GM21576 (cell line): Measurements from ENCODE around the gene NPTX2.
"Not testable (repeated sequence)": the region's sequence is repeated elsewhere in the genome, so short reads cannot be mapped to it uniquely, and the experiment has no call there.

Experiments used
- ATAC-seq: cut with Tn5 transposase; IDR thresholded peaks from one replicate; pipeline ENCODE4 v1.9.1; 2021; ENCODE audit warnings: mild to moderate bottlenecking, moderate library complexity; ENCODE audit not compliant: unreplicated experiment

Gene NPTX2, protein sequence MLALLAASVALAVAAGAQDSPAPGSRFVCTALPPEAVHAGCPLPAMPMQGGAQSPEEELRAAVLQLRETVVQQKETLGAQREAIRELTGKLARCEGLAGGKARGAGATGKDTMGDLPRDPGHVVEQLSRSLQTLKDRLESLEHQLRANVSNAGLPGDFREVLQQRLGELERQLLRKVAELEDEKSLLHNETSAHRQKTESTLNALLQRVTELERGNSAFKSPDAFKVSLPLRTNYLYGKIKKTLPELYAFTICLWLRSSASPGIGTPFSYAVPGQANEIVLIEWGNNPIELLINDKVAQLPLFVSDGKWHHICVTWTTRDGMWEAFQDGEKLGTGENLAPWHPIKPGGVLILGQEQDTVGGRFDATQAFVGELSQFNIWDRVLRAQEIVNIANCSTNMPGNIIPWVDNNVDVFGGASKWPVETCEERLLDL

DNA sequence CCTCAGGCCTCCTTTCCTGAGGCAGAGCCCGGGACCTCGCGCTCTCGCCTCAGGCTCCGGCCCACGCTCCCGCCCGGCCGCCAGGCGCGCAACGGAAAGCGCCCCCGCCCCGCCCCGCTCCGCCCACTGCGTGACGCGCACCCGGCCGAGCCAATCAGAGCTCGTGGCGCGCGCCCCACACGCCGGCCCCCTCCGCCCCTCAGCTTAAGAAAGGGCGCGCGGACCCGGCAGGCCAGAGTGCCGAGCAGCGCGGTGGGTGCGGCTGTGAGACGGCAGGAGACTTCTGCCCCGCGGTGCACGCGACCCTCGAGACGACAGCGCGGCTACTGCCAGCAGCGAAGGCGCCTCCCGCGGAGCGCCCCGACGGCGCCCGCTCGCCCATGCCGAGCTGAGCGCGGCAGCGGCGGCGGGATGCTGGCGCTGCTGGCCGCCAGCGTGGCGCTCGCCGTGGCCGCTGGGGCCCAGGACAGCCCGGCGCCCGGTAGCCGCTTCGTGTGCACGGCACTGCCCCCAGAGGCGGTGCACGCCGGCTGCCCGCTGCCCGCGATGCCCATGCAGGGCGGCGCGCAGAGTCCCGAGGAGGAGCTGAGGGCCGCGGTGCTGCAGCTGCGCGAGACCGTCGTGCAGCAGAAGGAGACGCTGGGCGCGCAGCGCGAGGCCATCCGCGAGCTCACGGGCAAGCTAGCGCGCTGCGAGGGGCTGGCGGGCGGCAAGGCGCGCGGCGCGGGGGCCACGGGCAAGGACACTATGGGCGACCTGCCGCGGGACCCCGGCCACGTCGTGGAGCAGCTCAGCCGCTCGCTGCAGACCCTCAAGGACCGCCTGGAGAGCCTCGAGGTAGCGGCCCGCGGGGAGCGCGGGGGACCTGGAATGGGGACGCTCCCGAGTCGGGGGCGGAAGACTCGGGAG lies at the start of gene NPTX2:
Gene NPTX2, plus strand, starts transcription at position 235 of the 909 bp plus-strand sequence. Its CDS starts 177 bp downstream, at position 412.
- no peak for ATAC-seq

DNA sequence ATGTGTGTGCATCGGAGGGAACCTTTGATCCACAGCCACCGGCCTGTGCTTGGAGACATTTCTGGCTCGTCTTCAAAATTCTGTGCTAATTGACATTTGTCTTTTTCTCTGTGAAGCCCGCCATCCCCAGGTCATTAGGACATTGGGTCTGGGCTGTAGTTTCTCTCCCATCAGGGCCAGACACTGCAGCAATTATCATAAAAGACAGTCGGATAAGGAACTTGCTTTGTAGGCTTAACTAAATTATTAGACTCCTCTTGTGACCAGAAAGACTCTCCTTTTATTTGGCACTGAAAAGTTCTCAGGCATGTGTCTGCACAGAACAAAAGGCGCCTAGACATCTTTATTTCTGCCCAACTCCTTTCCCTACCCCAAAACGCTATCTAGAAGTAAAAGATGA lies 49.1 kb upstream of the NPTX2 start:
- ATAC-seq, result no peak

DNA sequence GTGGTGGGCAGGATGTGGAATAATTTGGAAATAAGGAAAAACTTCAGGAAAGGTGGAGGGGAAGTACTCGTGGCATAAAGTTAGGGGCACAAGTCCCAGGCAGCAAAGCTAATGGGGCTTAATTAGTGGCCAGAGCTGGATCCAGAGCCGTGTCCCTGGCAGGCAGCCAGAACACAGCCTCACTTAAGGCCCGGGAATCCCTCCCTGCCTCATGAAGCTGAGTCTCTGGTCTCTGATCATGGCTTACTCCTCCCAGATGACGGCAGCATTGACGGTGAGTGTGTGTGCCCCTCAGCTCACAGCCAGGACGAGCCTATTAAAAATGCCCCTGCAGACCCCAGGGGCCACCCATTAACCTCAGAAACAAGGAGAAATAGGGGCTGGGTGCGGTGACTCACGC lies 48.2 kb upstream of the NPTX2 start:
- ATAC-seq, result no peak

DNA sequence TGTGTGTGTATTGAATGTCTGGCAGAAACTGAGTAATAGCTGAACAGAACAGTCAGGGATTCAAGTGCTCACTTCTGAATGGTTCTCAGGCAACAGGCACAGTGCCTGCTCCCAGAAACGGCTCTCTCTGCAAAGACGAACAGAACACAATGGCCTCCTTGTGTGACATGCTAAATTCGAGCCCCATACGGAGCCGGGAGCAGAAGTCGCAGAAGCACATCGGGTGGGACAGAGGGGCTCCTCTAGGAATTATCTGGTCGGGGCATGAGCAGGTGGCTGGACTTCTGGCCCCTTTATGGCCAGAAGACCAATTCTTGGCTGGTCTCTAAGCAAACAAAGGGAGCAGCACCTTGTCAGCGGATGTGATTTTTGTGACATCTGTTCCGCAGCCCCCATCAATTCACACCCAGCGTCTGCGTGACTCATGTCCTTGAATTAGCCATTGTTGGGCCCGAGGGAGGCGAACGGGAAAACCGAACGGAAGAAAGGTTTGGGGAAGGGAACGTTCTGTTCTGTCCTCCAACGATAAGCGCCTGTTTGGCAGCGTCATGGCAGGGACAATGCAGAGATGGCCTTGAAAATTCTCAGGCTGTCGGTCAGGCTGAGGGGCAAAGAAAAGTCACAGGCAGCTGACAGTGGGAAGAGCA lies 47.3 kb upstream of the NPTX2 start:
- ATAC-seq, result no peak

DNA sequence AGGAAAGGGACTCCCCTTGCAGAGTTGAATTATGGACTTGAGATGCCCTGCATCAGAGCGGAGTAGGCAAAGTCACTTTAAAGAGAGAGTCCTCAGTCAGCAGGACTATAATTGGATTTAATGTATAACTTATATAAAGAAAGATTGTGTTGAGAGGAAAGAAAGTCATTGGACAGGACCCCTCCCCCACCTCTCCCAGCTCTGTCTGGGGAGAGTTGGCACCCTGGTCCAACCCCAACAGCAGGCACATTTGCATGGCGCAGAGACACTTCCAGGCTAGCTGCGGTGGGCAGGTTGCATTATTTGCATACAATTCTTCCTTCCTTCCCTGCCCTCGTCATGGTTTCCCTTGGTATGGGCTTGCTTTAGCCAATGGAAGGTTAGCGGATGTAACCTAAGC lies 46.1 kb upstream of the NPTX2 start:
- no peak for ATAC-seq

DNA sequence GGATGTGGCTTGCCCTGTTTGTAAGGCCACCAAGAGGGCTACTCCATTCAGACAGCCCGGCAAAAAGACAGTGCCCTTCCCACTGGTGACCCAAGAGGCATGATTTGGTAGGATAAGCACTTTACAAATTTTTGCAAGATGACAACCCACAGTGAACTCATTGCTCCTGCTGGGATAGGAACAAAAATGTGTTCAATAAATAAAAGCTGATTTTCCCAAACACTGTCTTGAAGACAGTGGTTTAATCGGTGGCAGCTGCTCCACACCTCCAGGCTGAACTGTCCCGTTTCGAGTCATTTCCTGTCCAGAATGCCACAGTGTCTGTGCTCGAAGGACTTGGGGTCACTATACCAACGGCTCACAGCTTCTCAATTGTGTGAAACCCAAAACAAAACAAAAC lies 45.1 kb upstream of the NPTX2 start:
- no peak for ATAC-seq

DNA sequence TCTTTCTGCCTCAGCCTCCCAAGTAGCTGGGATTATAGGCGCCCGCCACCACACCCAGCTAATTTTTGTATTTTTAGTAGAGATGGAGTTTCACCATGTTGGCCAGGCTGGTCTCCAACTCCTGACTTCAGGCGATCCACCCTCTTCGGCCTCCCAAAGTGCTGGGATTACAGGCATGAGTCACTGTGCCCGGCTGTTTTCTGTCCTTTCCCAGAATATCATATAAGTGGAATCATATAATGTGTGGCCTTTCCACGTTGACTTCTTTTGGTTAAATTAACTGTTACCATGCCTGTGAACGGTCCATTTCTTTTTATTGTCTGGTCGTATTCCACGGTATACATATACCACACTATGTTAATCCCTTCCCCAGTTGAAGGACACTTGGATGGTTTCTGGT lies 44.4 kb upstream of the NPTX2 start:
- not testable (repeated sequence) for ATAC-seq

DNA sequence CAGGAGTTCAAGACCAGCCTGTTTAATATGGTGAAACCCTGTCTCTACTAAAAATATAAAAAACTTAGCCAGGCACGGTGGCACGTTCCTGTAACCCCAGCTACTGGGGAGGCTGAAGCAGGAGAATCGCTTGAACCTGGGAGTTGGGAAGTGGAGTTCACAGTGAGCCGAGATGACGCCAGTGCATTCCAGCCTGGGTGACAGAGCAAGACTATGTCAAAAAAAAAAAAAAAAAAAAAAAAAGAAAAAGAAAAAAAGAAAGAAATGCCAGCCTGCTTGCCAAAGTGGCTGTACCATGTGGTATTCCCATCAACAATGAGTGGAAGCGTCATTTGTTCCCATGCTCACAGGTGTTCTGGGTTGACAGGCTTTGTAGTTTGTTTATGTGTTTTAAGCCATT lies 43.3 kb upstream of the NPTX2 start:
- no peak for ATAC-seq

DNA sequence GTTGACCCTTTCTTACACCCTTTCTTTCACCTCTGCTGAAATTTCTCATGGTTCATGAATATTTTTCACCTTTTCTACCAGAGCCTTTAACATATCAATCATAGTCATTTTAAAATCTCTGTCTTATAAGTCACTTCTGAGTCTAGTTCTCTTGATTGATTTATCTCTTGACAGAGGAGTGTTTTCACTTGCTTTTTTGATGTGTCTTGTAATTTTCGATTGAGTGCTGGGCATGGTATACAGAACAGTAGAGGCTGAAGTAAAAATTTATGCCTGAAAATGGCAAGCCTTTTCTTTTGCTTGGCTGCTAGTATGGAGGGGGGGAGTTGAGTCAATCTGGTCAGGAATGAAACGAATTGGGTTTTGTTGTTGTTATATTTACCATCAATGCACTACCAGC lies 41.2 kb upstream of the NPTX2 start:
- no peak for ATAC-seq

DNA sequence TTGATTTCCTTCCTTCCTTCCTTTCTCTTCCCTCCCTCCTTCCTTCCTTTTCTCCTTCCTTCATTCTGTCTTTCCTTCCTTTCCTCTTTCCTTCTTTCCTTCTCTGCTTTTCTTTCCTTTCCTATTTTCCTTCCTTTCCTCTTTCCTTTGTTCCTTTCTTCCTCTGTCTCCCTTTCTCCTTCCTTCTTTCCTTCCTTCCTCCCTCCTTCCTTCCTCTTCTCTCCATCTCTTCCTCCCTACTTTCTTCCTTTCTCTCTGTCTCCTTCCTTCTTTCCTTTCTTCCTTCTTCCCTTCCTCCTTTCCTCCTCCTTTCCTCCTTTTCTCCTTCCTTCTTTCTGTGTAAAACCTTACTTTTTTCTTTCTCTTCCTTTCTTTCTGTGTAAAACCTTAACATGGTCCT lies 32.3 kb upstream of the NPTX2 start:
- ATAC-seq, result no peak

DNA sequence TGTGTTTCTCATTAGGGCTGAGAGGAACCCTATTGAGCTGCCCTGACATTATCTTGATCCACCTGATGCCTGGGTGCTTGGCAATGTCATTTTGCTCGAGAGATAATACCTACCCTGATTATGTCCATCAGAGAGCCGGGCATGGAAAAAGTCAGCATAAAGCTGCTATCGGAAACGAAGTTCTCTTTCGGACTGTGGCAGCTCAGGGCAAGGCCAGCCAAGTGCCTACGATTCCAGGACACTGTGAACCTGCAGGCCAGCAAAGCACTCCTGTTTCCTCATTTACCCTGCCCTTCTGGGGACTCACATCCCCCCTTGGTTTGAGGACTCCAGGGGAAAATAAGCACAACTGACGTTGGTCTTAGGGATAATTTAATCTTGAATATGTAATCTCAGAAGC lies 25.2 kb upstream of the NPTX2 start:
- no peak for ATAC-seq

DNA sequence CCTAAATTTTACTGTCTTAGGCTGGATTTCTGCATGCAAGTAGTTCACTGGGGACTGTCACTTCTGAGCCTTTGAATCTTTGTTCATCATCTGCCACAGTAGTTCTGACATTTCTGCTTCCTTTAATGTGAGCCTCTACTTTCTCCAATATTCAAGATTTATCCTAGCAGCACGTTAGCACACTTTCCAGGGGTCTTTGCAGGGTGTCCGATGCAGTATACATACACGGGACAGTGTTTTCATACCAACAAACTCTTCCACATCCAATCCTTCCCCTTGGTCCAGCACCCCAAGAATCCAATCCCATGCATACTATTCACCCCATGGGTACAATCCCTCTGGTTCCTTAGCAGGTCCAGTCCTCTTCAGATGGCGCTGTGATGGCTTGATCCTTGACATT lies 22.7 kb upstream of the NPTX2 start:
- ATAC-seq, result no peak

DNA sequence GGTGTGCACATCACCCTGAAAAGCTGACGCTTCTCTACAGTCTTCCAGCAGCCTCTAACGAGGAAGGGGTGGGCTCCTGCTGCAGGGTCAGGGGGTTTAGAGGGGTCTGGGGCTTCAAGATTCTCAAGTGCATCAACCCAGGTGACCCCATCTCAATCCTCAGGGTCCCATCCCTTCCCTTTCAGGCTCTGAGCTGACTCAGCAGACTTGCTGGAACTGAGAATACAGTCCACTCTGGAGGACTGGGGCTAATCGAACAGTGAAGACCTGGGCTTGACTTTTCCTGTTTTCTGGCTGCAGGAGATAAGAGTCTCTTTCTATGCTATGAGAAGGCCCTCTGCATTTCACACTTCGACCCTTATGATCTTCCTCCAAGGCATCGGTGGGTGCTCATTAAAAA lies 22.3 kb upstream of the NPTX2 start:
- no peak for ATAC-seq

DNA sequence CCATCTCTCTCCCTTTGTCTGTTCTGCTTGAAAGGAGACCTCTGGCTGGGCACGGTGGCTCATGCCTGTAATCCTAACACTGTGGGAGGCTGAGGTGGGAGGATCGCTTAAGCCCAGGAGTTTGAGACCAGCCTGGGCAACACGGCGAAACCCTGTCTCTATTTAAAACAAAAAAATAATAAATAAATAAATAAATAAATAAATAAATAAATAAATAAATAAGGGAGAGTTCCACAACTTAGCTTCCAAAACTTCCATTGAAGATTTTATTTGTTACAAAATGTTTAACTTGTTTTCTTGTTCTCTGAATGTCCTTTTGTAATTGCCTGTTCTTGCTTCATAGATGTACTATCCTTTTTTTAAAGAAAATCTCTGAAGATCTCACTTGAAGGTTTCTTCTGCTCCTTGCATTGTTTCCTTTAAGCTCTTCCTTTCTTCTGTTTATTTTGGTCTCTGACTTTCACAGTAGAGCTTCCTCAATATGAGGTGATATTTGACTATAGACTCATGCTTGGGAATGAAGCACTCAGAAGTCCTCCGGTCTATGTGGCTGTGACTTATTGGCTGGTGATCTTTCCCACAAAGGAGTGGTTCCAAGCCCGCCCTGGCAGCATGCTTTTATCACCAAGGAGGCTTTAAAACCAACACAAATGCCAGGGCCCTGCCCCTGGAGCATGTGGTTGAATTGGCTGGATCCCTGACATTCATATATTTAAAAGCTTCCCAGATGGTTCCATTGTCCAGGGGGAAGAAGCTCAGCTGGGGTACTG lies 18.1 kb upstream of the NPTX2 start:
- ATAC-seq, result no peak

DNA sequence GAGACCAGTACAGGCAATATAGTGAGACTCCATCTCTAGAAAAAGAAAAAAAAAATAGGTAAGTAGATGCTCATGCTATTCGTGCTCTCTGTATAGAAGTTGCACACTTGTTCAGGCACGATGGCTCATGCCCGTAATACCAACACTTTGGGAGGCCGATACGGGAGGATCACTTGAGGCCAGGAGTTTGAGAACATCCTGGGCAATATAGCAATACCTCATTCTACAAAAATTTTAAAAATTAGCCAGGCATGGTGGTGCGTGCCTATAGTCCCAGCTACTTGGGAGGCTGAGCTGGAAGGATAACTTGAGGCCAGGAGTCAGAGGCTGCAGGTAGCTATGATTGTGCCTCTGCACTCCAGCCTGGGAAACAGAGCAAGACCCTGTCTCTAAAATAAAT lies 17.2 kb upstream of the NPTX2 start:
- ATAC-seq, result no peak

DNA sequence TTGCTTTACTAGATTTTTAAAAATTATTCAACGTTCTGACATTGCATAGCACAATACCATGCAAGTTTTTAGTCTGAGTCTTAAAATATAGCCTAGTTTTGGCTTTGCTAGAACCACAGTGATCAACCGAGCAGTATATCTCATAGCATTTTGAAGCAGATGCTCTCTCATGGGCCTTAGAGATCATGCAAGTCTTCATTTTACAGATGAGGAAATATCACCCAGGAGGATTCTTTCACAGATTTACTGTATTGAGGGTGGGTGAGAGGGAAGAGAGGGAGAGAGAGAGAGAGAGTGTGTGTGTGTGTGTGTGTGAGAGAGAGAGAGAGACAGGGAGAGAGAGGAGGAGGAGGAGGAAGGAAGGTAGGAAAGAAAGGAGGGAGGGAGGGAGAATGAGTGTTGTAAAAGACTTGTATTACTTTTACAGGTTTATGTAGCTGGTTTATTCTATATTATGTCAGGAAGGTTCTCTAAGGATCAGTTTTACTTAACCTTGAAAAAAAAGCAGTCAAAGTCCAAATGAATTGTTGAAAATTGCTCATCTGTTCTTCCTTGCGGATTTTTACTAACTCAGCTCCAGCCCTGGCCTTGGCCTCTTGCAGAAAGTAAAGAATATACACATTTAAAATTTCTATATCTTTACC lies 14.2 kb upstream of the NPTX2 start:
- ATAC-seq, result no peak

DNA sequence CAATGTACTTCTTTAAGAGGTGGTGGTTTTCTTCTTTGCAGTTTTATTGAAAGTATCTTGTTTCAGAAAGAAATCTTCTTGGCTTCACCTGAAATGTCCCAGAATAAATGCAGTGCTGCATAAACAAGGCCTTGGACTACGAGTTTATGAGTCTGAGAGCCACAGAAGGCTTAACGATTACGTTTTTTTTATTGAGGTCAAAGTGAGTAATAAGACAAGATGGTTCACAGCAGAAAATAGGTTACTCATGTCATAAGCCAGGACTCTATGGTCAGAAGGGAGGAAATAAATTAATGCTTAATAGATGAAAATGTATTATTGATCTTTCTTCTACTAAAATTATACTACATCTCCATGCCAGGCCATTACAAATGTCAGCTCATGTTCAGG lies 13.7 kb upstream of the NPTX2 start:
- no peak for ATAC-seq

DNA sequence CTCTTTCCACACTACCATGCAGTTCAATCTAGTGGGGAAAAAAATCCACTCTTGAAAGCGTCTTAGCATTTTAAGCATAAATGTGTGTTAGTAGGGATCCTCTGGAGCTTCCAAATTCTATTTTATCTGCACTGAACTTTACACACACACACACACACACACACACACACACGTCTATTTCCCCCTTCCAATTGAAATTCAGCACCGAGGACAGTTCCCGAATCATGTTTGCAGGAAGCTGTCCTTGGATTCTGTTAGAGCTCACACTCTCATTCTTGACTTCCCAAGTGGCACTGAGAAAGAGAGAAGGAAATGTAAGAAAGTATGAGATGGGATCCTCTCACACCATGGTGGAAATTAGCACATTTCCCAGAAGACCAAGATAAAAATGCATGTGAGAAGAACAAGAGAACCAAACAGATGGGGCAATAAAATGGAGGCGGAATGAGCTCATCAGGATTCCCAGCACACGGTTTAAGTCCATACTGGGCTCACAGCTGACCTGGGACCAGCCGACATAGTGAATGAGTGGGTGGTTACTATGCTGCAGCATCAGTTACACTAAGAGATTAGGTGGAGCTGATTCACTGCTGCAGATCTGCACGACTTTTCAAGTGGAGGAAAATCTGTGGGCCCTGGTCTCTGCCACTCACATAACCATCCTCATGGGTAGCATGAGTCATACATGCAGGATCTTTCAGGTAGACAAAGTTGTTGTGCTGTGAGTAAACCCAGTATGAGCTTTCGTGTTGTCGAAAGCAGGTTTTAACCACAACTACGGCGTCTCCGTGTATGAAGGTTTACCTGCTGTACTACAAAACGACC lies 3.3 kb upstream of the NPTX2 start:
- ATAC-seq, result no peak

DNA sequence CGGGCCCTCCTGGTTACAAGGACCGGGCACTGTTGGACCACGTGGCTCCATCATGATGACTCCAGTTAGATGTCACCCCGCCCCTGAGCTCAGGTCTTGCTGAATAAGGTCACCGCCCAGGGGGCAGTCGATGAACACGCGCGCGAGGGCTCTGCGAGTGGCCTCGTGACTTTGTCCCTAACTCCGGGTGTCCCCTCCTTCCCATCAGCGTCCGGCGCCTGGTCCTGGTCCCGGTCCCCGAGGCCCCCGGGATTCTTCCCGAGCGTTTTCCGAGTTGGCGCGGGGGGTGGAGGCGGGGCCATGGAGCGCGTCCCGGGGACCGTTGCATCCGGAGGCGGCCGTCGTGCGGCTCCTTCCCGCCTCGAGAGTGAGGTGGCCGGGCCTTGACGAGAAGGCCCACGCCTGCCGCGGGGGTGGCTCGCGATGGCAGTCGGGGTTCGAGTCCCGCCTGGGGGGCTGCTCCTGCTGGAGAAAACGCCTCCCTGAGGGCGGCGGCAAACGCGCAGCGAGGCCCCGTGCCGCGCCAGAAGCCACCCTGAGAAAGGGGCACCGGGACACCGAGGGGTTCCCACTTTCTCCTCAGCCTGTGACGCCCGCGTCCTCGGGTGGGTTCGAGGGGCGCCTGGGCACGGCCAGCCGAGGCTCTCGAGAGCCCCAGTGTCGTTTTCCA lies 569 bp upstream of the NPTX2 start:
- no peak for ATAC-seq
